ENCODE results near the gene JAGN1. TPM values are rescaled to one million over a fixed set of nuclear protein-coding genes. Genes with fewer than 3 reads are reported as not detected.

JAGN1 gene
- total RNA-seq, 1 donor from 2014 or later, result 28.5 TPM

DNA sequence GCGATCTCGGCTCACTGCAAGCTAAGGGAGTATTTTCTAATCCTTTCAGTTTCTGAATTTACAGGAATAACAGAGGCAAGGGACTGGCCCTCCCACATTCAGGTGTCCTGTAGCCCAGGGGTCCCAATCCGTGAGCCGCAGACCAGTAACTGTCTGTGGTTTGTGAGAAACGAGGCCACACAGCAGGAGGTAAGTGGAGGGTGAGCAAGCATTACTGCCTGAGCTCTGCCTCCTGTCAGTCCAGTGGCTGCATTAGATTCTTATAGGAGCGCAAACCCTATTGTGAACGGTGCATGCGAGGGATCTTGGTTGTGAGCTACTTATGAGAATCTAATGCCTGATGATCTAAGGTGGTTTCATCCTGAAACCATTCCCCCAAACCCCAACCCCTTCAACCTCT lies 21.5 kb downstream of the JAGN1 start:
- no peaks in the 10 kb centered on the region for H3K27me3 Mint-ChIP-seq (ENCODE audit: unreplicated experiment)
- H3K4me1 Mint-ChIP-seq (ENCODE audit: unreplicated experiment), result peaks cover 41% of the 10 kb centered on the region
- no peak overlapping the region for H3K4me3 Mint-ChIP-seq (ENCODE audit: unreplicated experiment)
- H3K27ac Mint-ChIP-seq (ENCODE audit: unreplicated experiment), result no peak overlapping the region
- no peak for DNase-seq (ENCODE audit: extremely low spot score, unreplicated experiment)
- TF ChIP-seq, protein P1, sequence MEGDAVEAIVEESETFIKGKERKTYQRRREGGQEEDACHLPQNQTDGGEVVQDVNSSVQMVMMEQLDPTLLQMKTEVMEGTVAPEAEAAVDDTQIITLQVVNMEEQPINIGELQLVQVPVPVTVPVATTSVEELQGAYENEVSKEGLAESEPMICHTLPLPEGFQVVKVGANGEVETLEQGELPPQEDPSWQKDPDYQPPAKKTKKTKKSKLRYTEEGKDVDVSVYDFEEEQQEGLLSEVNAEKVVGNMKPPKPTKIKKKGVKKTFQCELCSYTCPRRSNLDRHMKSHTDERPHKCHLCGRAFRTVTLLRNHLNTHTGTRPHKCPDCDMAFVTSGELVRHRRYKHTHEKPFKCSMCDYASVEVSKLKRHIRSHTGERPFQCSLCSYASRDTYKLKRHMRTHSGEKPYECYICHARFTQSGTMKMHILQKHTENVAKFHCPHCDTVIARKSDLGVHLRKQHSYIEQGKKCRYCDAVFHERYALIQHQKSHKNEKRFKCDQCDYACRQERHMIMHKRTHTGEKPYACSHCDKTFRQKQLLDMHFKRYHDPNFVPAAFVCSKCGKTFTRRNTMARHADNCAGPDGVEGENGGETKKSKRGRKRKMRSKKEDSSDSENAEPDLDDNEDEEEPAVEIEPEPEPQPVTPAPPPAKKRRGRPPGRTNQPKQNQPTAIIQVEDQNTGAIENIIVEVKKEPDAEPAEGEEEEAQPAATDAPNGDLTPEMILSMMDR (IDR thresholded peaks at IDR 0.05), result no peak
- no peaks in the 10 kb centered on the region for H3K36me3 Mint-ChIP-seq (ENCODE audit: unreplicated experiment)
- H3K9me3 Mint-ChIP-seq (ENCODE audit: unreplicated experiment), result no peaks in the 10 kb centered on the region

DNA sequence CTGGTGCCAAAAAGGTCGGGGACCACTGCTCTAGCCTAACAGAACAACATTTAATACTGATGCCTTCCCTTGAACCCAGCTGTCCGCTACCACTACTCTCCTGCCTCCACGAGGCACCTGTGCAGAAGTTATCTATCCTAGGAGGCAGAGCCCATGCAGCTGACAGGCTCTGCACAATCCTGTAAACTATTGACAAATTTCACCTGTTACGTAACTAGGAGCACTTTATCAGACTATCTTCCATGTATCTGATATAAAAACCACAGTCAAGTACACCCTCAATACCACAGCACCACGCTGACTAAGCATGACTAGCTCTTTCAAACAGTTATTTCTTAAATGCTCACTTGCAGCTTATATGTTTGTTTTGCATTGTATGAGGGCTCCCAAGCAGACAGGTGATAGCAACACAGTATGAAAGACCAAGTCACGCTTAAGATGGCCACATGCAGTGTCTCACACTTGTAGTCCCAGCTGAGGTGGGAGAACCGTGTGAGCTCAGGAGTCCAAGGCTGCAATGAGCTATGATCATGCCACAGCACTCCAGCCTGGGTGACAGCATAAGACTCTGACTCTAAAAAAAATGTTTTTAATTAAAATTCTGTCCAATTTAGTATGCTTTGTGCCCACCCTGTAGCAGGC lies 22.0 kb downstream of the JAGN1 start:
- TF ChIP-seq, protein P1 (IDR thresholded peaks at IDR 0.05), result no peak
- no peak for DNase-seq (ENCODE audit: extremely low spot score, unreplicated experiment)
- Mint-ChIP-seq H3K9me3 (ENCODE audit: unreplicated experiment) (no peaks in the 10 kb centered on the region), H3K27ac (ENCODE audit: unreplicated experiment) (no peak overlapping the region), H3K4me1 (ENCODE audit: unreplicated experiment) (peaks cover 47% of the 10 kb centered on the region), H3K36me3 (ENCODE audit: unreplicated experiment) (no peaks in the 10 kb centered on the region), H3K4me3 (ENCODE audit: unreplicated experiment) (no peak overlapping the region), H3K27me3 (ENCODE audit: unreplicated experiment) (no peaks in the 10 kb centered on the region)

DNA sequence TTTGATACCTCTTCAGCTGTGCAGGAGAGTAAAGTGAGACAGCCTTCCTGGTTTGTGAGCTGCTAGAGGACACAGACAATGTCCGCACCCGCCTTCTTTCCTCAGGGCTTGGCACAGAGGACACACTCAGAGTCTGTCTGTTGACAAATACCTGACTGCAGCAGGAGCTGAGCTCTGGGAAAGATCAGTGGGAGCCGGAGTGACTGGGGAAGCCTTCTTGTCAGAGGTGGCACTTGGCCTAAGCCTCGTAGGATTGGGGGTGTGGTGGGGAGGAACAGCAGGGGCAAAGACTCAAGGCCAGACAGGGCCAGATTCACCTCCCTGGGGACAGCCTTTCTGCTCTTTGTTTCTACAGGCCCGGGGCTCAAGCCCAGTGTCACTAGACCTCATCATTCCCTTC lies 23.2 kb downstream of the JAGN1 start:
- Mint-ChIP-seq H3K27ac (ENCODE audit: unreplicated experiment) (peak overlapping the region; percentile 76), H3K36me3 (ENCODE audit: unreplicated experiment) (no peaks in the 10 kb centered on the region), H3K4me1 (ENCODE audit: unreplicated experiment) (peaks cover 54% of the 10 kb centered on the region), H3K9me3 (ENCODE audit: unreplicated experiment) (no peaks in the 10 kb centered on the region), H3K4me3 (ENCODE audit: unreplicated experiment) (no peak overlapping the region), H3K27me3 (ENCODE audit: unreplicated experiment) (no peaks in the 10 kb centered on the region)
- TF ChIP-seq, protein P1 (IDR thresholded peaks at IDR 0.05), result no peak
- DNase-seq (ENCODE audit: extremely low spot score, unreplicated experiment), result no peak

DNA sequence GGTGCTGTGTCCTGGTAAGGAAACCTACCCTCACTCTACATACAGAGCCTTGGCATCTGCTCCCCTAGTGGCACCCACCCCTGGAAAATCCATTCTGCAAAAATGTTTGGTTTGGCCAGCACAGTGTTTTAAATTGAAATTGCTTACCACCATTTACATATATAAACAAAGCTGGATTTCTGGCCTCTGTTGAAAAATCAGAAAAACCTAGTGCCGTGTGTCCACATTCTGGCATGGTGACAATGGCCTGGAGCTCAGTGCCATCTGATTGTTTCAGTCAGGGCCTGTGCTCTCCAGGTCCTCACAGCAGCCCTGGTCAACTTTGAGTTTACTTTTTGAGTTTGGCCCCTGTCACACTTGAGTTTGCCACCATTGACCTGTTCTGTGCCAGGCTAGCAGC lies 23.6 kb downstream of the JAGN1 start:
- H3K27me3 Mint-ChIP-seq (ENCODE audit: unreplicated experiment), result no peaks in the 10 kb centered on the region
- TF ChIP-seq, protein P1 (IDR thresholded peaks at IDR 0.05), result no peak
- peak overlapping the region; percentile 76 for H3K27ac Mint-ChIP-seq (ENCODE audit: unreplicated experiment)
- peaks cover 55% of the 10 kb centered on the region for H3K4me1 Mint-ChIP-seq (ENCODE audit: unreplicated experiment)
- DNase-seq (ENCODE audit: extremely low spot score, unreplicated experiment), result no peak
- H3K9me3 Mint-ChIP-seq (ENCODE audit: unreplicated experiment), result no peaks in the 10 kb centered on the region
- no peaks in the 10 kb centered on the region for H3K36me3 Mint-ChIP-seq (ENCODE audit: unreplicated experiment)
- H3K4me3 Mint-ChIP-seq (ENCODE audit: unreplicated experiment), result no peak overlapping the region

DNA sequence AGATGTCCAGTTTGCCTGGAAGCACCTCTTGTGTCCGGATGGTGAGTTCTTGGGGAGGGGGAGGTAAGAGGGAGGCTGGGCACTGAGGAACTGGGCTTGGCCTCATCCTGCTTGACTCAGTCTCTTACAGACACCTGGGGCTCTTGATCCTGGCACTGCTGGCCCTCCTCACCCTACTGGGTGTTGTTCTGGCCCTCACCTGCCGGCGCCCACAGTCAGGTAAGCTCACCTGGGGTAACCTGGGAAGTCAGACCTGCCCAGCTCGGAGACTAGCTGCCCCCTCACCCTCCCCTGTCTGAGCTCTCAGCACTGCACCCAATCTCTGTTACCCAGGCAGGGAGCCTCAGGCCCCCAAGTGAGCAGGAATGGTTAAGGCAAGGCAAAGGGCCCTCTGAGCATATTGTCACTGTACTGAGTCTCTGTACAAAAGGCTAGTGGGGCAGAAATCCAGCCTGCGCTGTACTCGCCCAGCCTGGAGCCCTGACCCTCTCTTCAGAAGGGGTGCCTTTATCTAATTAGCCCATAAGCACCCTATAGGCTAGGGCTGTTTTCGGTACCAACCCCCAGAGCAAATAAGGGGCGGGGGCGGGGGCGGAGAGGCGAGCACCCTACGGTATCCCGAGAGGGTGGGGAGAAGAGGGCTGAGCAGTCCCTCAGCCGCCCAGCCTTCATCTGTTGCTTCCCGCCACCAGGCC lies 24.3 kb downstream of the JAGN1 start:
- no peak for DNase-seq (ENCODE audit: extremely low spot score, unreplicated experiment)
- Mint-ChIP-seq H3K9me3 (ENCODE audit: unreplicated experiment) (no peaks in the 10 kb centered on the region), H3K4me1 (ENCODE audit: unreplicated experiment) (peaks cover 56% of the 10 kb centered on the region), H3K36me3 (ENCODE audit: unreplicated experiment) (no peaks in the 10 kb centered on the region), H3K4me3 (ENCODE audit: unreplicated experiment) (peak overlapping the region; percentile 22), H3K27ac (ENCODE audit: unreplicated experiment) (peak overlapping the region; percentile 76), H3K27me3 (ENCODE audit: unreplicated experiment) (no peaks in the 10 kb centered on the region)
- TF ChIP-seq, protein P1 (IDR thresholded peaks at IDR 0.05), result no peak
